Smooth muscle cell (in vitro differentiated cells): ENCODE measurements around the gene GRIP1. TPM values are rescaled to one million over a fixed set of nuclear protein-coding genes. Genes with fewer than 3 reads are reported as not detected.
A peak's percentile ranks its signal among the peaks of the same experiment; 100 is the strongest.

Experiments
- DNase-seq: peaks from one replicate; lab custom pipeline; 2025; ENCODE audit not compliant: unreplicated experiment; lab: John Stamatoyannopoulos, UW
- H2AFZ ChIP-seq: fragments of 200-600 bp; sonication (generic); 2 replicates; pipeline ENCODE4 v1.6.0; 2016; ENCODE audit warnings: antibody characterized with exemption, low read depth, mild to moderate bottlenecking
- H3F3A ChIP-seq: fragments of 200-600 bp; sonication (generic); 2 replicates; pipeline ENCODE4 v1.6.0; 2017; ENCODE audit warnings: antibody characterized with exemption, low read depth
- H3K27ac ChIP-seq: fragments of 200-600 bp; sonication (generic); 2 replicates; pipeline ENCODE4 v1.5.1; 2016; ENCODE audit warnings: low read depth, mild to moderate bottlenecking
- H3K27me3 ChIP-seq: fragments of 200-600 bp; sonication (generic); 2 replicates; pipeline ENCODE4 v1.6.1; 2016; ENCODE audit warnings: low read depth, mild to moderate bottlenecking
- H3K36me3 ChIP-seq: fragments of 200-600 bp; sonication (generic); 2 replicates; pipeline ENCODE4 v1.5.1; 2016; ENCODE audit warnings: low read depth
- H3K4me1 ChIP-seq: fragments of 200-600 bp; sonication (generic); 2 replicates; pipeline ENCODE4 v1.5.1; 2016; ENCODE audit warnings: low read depth
- H3K4me2 ChIP-seq: fragments of 200-600 bp; sonication (generic); 2 replicates; pipeline ENCODE4 v1.6.0; 2016; ENCODE audit warnings: mild to moderate bottlenecking
- H3K4me3 ChIP-seq: fragments of 200-600 bp; sonication (generic); 2 replicates; pipeline ENCODE4 v1.5.1; 2016; ENCODE audit warnings: mild to moderate bottlenecking
- H3K79me2 ChIP-seq: fragments of 200-600 bp; sonication (generic); 2 replicates; pipeline ENCODE4 v1.6.0; 2016; ENCODE audit warnings: low read depth, mild to moderate bottlenecking
- H3K9ac ChIP-seq: fragments of 200-600 bp; sonication (generic); 2 replicates; pipeline ENCODE4 v1.6.0; 2016; ENCODE audit warnings: low read depth
- H3K9me3 ChIP-seq: fragments of 200-600 bp; sonication (generic); replicated peaks from 2 replicates; pipeline ENCODE4 v1.5.1; 2016; ENCODE audit warnings: low read depth
- H4K20me1 ChIP-seq: fragments of 200-600 bp; sonication (generic); 2 replicates; pipeline ENCODE4 v1.6.0; 2016; ENCODE audit warnings: low read depth
- WGBS: methylation state at CpG from one replicate; pipeline ENCODE4 v1.1.7; 2016; ENCODE audit warnings: low lambda C conversion rate; 5-methylcytosine and 5-hydroxymethylcytosine counted together
- polyA plus RNA-seq: library from polyadenylated mRNA; unstranded; fragments of >200 nt; fragmentation: Nextera tagmentation; extraction: Ambion mirVana; gene quantifications from 2 replicates; pipeline ENCODE4 v1.2.1, GENCODE V29; 2016
- total RNA-seq: library from RNA; depleted of rRNA; stranded (reverse); fragments of >200 nt; gene quantifications from 2 replicates; pipeline ENCODE4 v1.2.3, GENCODE V29; 2014
- TF ChIP-seq, protein P1 (sequence below): fragments of 200-600 bp; sonication (generic); IDR thresholded peaks from 2 replicates; pipeline ENCODE4 v1.5.1; 2017; ENCODE audit warnings: borderline replicate concordance, mild to moderate bottlenecking, antibody characterized with exemption; ENCODE audit not compliant: insufficient read depth, poor library complexity, severe bottlenecking

Gene GRIP1
- total and polyA plus RNA-seq, 2 experiments from 2014 or later, result 4.0 to 5.9 TPM

DNA sequence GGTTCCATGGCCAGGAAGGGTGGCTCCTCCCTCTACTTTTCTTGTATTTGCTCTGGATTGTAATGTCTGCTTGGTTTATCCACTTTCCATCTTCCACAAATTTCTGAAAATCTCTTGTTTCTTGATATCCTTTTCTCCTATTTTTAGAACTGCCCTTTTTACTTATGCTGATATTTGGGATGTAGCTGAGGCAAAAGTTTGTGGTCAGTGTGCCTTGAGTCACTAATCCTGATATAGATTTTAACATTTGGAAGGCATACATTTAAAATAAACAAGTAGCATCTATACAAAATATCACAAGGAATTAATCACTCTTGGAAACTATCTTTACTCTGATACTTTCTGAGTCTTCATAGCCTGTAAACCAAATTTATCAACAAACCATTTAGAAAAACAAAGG, 11.0 kb downstream of the GRIP1 start:
- TF ChIP-seq, protein P1, sequence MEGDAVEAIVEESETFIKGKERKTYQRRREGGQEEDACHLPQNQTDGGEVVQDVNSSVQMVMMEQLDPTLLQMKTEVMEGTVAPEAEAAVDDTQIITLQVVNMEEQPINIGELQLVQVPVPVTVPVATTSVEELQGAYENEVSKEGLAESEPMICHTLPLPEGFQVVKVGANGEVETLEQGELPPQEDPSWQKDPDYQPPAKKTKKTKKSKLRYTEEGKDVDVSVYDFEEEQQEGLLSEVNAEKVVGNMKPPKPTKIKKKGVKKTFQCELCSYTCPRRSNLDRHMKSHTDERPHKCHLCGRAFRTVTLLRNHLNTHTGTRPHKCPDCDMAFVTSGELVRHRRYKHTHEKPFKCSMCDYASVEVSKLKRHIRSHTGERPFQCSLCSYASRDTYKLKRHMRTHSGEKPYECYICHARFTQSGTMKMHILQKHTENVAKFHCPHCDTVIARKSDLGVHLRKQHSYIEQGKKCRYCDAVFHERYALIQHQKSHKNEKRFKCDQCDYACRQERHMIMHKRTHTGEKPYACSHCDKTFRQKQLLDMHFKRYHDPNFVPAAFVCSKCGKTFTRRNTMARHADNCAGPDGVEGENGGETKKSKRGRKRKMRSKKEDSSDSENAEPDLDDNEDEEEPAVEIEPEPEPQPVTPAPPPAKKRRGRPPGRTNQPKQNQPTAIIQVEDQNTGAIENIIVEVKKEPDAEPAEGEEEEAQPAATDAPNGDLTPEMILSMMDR, result no peak
- Histone ChIP-seq H3K27me3 (no peaks in the 10 kb centered on the region), H3K36me3 (no peaks in the 10 kb centered on the region), H3F3A (no peaks in the 10 kb centered on the region), H3K4me2 (peak overlapping the region; percentile 2), H3K9ac (no peak overlapping the region), H4K20me1 (no peaks in the 10 kb centered on the region), H3K4me1 (no peaks in the 10 kb centered on the region), H3K9me3 (no peaks in the 10 kb centered on the region), H2AFZ (no peak overlapping the region), H3K27ac (no peak overlapping the region), H3K4me3 (no peak overlapping the region), H3K79me2 (no peaks in the 10 kb centered on the region)
- no peak for DNase-seq

DNA sequence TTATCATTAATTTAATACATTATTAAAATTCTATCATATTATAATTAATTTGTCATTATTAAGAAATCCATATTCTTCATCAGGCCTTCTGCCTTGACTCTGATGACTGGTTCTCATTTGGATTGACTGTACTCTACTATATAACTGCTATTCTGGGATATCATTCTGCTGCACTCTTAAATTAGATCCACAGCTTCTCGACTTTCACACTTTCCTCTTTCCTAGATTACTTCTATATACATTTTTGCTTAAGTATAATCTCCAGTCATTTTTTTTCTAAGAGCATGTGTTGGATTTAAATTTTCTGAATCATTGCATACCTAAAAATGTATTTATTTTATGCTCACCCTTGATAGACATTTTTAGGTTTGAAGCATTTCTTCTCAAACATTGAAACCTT, 12.4 kb downstream of the GRIP1 start:
- Histone ChIP-seq H3K27ac (no peak overlapping the region), H4K20me1 (no peaks in the 10 kb centered on the region), H3K9ac (no peak overlapping the region), H2AFZ (no peak overlapping the region), H3K79me2 (no peaks in the 10 kb centered on the region), H3K9me3 (no peaks in the 10 kb centered on the region), H3K27me3 (no peaks in the 10 kb centered on the region), H3K4me1 (no peaks in the 10 kb centered on the region), H3K36me3 (no peaks in the 10 kb centered on the region), H3K4me2 (no peak overlapping the region), H3K4me3 (no peak overlapping the region), H3F3A (no peaks in the 10 kb centered on the region)
- TF ChIP-seq, protein P1, result no peak
- no peak for DNase-seq
- 96% methylated on average over 1 of the region's 1 CpG for WGBS

DNA sequence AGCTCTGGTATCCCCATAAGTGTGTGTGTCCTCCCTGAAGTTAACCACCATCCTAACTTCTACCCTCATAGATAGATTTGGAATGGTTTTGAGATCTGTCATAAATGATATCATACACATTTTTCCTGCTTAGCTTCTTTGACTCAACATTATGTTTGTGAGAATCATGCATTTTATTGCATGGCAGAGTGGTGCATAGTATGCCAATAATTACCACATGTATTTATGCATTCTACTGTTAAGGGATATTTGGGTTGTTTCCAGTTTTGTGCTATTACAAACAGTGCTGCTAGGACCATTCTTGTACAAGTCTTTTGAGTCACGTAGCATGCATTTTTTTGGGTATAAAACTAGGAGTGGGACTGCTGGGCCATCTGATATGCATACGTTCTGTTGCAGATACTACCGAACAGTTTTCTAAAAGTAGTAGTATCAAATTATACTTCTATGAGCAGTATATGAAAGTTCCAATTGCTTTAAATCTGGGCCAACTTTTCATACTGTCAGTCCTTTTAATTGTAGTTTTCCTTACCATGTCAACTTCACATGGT, 13.4 kb downstream of the GRIP1 start:
- TF ChIP-seq, protein P1, result no peak
- 89% methylated on average over 3 of the region's 3 CpGs for WGBS

DNA sequence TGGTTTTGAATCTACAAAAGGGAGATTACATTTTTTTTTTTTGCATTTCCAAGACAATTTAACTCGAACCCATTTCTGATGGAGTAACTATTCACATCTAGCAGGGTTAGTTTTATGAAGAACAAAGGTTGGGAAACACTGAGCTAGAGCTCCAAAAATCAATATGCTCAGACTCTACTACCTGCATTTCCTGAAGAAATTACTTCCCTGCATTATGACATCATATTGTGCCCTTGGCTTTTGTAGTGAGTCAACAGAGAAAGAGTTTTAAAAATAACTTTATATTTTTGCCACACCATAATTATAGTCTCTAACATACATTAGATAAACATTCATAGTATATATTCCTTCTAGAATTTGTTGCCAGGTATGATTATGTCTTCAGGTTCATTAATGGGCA, 14.8 kb downstream of the GRIP1 start:
- Histone ChIP-seq H3K4me3 (no peak overlapping the region), H2AFZ (no peak overlapping the region), H3K27me3 (no peaks in the 10 kb centered on the region), H3K79me2 (no peaks in the 10 kb centered on the region), H4K20me1 (no peaks in the 10 kb centered on the region), H3K36me3 (no peaks in the 10 kb centered on the region), H3K4me2 (no peak overlapping the region), H3K9ac (no peak overlapping the region), H3F3A (no peaks in the 10 kb centered on the region), H3K4me1 (no peaks in the 10 kb centered on the region), H3K9me3 (no peaks in the 10 kb centered on the region), H3K27ac (no peak overlapping the region)
- WGBS, result 79% methylated on average over 1 of the region's 1 CpG
- TF ChIP-seq, protein P1, result no peak
- DNase-seq, result no peak

More for the DNA sequence above, 13.4 kb downstream of the GRIP1 start:
- no peak overlapping the region for H3K9ac ChIP-seq
- no peak overlapping the region for H3K4me2 ChIP-seq
- no peak for DNase-seq
- H3K4me1 ChIP-seq, result no peaks in the 10 kb centered on the region
- H3K9me3 ChIP-seq, result no peaks in the 10 kb centered on the region
- H3K36me3 ChIP-seq, result no peaks in the 10 kb centered on the region
- H2AFZ ChIP-seq, result no peak overlapping the region
- no peak overlapping the region for H3K4me3 ChIP-seq
- no peaks in the 10 kb centered on the region for H4K20me1 ChIP-seq
- H3F3A ChIP-seq, result no peaks in the 10 kb centered on the region
- H3K27me3 ChIP-seq, result no peaks in the 10 kb centered on the region
- H3K27ac ChIP-seq, result no peak overlapping the region
- no peaks in the 10 kb centered on the region for H3K79me2 ChIP-seq
